GM13977 (cell line): ENCODE measurements around the gene RALA.

ENCODE experiments used
- DNase-seq: peaks from one replicate; pipeline ENCODE4 v3.0.0; 2012; ENCODE audit warnings: low spot score
- CTCF ChIP-seq: IDR thresholded peaks from 2 replicates; pipeline ENCODE4 v1.5.1; 2012; ENCODE audit warnings: mild to moderate bottlenecking, control low read depth; ENCODE audit not compliant: insufficient read depth; ENCODE audit errors: extremely low read depth, missing control alignments
- in situ Hi-C: fragments of 300-500 bp; cut with MboI; formaldehyde crosslinking; loops from one replicate; pipeline ENCODE4 v1.12.0; 2022; ENCODE audit warnings: low sequenced_read_pairs, low pct_unique_long_range_greater_than_20kb, mixed read lengths, inconsistent platforms; ENCODE audit not compliant: unreplicated experiment

Gene RALA

DNA sequence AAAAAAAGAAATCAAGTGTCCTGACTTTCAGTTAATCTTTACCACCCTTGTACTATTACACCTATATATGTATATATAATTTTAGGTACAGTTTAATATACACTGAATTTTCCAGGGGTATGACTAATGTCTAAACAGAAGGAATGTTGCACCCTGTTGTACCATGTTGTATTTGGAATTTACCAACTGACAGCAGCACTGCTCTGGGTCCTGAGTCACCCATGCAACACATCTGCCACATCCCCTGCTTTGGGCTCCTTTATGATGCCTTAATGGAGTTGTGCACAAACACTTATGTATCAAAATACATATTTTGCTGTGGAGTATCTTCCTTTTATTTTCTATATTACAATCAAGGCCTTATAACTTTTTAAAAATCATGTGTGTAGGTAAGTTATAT lies 36.0 kb upstream of the RALA start:
- in situ Hi-C loops, result no loop called here
- DNase-seq, result no peak
- no peak for TF ChIP-seq CTCF

DNA sequence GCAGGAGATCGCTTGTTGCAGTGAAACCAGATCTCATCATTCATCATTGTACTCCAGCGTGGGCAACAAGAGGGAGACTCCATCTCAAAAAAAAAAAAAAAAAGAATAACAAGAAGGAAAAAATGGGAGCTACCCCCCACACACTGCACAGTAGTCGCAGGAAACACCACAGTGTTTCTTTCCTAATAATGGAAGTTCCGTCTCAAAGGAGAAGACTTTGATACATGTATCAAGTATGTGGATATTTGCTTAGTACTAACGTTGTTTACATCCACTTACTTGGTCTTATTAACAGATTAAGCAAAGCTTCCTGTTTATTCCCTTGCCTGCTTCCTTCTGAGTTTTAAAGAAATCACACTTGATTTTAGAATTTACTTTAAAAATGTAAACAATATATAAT lies 35.0 kb upstream of the RALA start:
- in situ Hi-C loops, result no loop called here
- DNase-seq, result no peak
- no peak for TF ChIP-seq CTCF

DNA sequence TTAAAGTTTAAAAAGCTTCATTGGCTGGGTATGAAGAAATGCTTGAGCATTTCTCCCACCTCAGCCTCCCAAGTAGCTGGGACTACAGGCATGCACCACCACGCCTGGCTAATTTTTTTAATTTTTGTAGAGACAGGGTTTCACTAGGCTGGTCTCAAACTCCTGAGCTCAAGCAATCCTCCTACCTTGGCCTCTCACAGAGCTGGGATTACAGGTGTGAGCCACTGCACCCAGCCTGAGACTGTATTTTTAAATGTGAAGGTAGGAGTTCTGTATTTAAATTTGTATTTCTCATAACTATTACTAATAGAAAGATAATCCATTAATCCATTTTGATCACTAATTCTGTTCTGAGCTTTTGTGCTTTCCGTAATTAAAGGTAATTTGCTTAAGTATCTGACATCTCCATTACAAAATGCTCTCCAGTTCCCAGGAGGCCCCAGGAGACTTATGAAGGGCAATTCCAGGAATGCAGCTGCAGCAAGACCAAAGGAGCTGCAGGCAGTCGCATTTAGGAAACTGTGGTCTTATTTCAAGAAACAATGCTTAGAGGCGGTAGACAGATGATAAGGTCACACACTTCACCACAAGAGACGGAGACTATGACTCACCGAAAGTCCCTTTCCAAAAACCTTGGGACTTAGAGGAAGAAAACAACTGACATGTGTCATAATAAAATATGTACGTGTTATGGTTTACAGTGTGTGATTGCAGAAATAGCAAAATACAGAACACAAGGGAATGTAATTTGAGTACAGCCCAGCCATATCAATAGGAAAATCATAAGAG lies 33.9 kb upstream of the RALA start:
- peak; percentile 42 for DNase-seq
- no peak for TF ChIP-seq CTCF
- in situ Hi-C loops, result no loop called here

GRCh38 chr7:39592586-39592985 lies 30.8 kb upstream of the RALA start:
- in situ Hi-C loops, result no loop called here
- no peak for DNase-seq
- TF ChIP-seq CTCF, result no peak

DNA sequence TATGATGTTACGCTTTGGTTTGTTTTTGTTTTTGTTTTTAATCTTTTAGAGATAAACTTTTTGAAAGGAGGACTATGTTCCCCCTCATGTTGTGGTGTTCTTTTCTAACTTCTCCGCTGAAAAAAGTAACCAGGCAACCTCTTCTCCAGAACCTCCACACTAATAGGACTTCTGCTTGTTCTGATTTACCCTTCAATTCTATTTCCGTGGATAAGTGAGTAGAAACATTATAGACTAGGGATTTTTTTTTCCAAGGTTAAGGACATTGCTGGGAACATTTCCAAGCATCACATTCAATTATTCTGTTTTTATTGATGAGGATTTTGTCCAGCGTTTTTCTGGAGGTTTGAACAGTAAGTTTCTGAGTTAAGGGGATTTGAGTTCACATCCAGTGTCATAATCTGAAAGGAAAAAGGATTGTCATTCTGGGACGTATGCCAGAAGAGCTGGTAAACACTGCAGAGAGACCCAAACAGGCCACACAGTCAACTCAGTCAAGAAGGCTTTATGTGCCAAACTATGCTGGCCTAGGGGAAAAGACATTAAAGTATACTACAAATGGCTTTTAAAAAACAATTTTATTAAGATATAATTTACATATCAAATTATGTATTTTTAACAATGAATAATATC lies 28.3 kb upstream of the RALA start:
- TF ChIP-seq CTCF, result no peak
- in situ Hi-C loops, result no loop called here
- no peak for DNase-seq

GRCh38 chr7:39602351-39602750 lies 21.0 kb upstream of the RALA start:
- in situ Hi-C loops, result no loop called here
- no peak for DNase-seq
- no peak for TF ChIP-seq CTCF

- TF ChIP-seq CTCF, result no peak
- no peak for DNase-seq
- in situ Hi-C loops, result no loop called here
These were observed 19.4 kb upstream of the RALA start for GRCh38 chr7:39603924-39604323.
